Lung (tissue), 12 donors: Measurements from ENCODE around the gene SCNN1B. TPM values are rescaled to one million over a fixed set of nuclear protein-coding genes. Genes with fewer than 3 reads are reported as not detected.

ENCODE experiments used
- ATAC-seq: fragments of 200-7000 bp; cut with Tn5 transposase; one replicate; pipeline ENCODE4 v1.9.1; 2020; ENCODE audit warnings: moderate number of reproducible peaks; ENCODE audit not compliant: insufficient read depth, low FRiP score
- DNase-seq, 3 donors: peaks; one replicate each; pipeline ENCODE4 v3.0.0-alpha.2; 2013 to 2017
- H3K27ac ChIP-seq, 2 donors: one replicate each; pipeline ENCODE4 v1.5.1; 2013; ENCODE audit warnings: mild to moderate bottlenecking in 2 of 2, moderate library complexity in 2 of 2, control low read depth in 1 of 2, inconsistent platforms in 1 of 2, low read depth in 1 of 2, low read length in 1 of 2
- H3K27me3 ChIP-seq, 3 donors: one replicate each; pipeline ENCODE4 v1.5.1; 2013; ENCODE audit warnings: low read length in 2 of 3; ENCODE audit not compliant: control insufficient read depth in 3 of 3, insufficient read depth in 3 of 3
- H3K36me3 ChIP-seq, 4 donors: one replicate each; pipeline ENCODE4 v1.5.1; 2013; ENCODE audit warnings: low read length in 4 of 4, mild to moderate bottlenecking in 1 of 4, moderate library complexity in 1 of 4; ENCODE audit not compliant: control insufficient read depth in 4 of 4, insufficient read depth in 4 of 4
- H3K4me1 ChIP-seq, 5 donors: one replicate each; pipeline ENCODE4 v1.5.1; 2013; ENCODE audit warnings: low read length in 5 of 5, mild to moderate bottlenecking in 2 of 5, moderate library complexity in 1 of 5; ENCODE audit not compliant: control insufficient read depth in 5 of 5, insufficient read depth in 5 of 5
- H3K4me3 ChIP-seq: one replicate; pipeline ENCODE4 v1.5.1; 2013; ENCODE audit warnings: mild to moderate bottlenecking, control low read depth, moderate library complexity
- H3K9ac ChIP-seq, 2 donors: one replicate each; pipeline ENCODE4 v1.5.1; 2013; ENCODE audit warnings: low read length in 2 of 2, control low read depth in 1 of 2; ENCODE audit not compliant: insufficient read depth in 1 of 2
- H3K9me3 ChIP-seq, 4 donors: one replicate each; pipeline ENCODE4 v1.5.1; 2013; ENCODE audit warnings: low read length in 3 of 4, mild to moderate bottlenecking in 1 of 4, moderate library complexity in 1 of 4; ENCODE audit not compliant: control insufficient read depth in 4 of 4, insufficient read depth in 3 of 4
- CTCF ChIP-seq: IDR thresholded peaks from 2 replicates; pipeline ENCODE4 v1.5.1; 2012; ENCODE audit warnings: mild to moderate bottlenecking; ENCODE audit errors: control extremely low read depth, extremely low read depth
- WGBS, 2 donors: extraction: QIAGEN DNeasy Blood & Tissue Kit; methylation state at CpG; one replicate each; pipeline ENCODE4 v1.1.7; 2013; 5-methylcytosine and 5-hydroxymethylcytosine counted together
- polyA plus RNA-seq, 2 donors: library from polyadenylated mRNA; stranded (reverse); fragments of 200-250 nt; gene quantifications; one replicate each; pipeline ENCODE4 v1.2.1, GENCODE V29; 2013
- total RNA-seq, 2 donors: library from RNA; depleted of rRNA in 1 of 2; stranded (reverse); fragments of >200 nt in 1 of 2; gene quantifications; one replicate each; pipeline ENCODE4 v1.2.1, GENCODE V29; 2014 to 2021
- donor health status: control.
- donor health status: control.
- donor health status: Bipolar disorder and iron deficiency.
- donor health status: healthy.
- donor health status: DM: yes; HTN: yes; CAD: no.

SCNN1B gene
- total and polyA plus RNA-seq, 4 donors, result 16.4 to 58.7 (median 41.3) TPM

GRCh38 chr16:23416816-23417215 is 114.7 kb downstream of the SCNN1B start:
- Histone ChIP-seq H3K4me3 (no peak overlapping the region), H3K9ac (no peak overlapping the region), H3K27ac (no peak overlapping the region), H3K4me1 (no peaks in the 10 kb centered on the region), H3K9me3 (no peaks in the 10 kb centered on the region), H3K27me3 (no peaks in the 10 kb centered on the region), H3K36me3 (peaks cover 22 to 51% (median 30%) of the 10 kb centered on the region in 4 donors)
- no peak for TF ChIP-seq CTCF
- 92 to 94% methylated on average over 7 of the region's 7 CpGs for WGBS, 2 donors
- no peak for DNase-seq
- ATAC-seq, result no peak

GRCh38 chr16:23420011-23420410 is 117.9 kb downstream of the SCNN1B start:
- no peak for DNase-seq
- no peak for TF ChIP-seq CTCF
- no peak for ATAC-seq
- Histone ChIP-seq H3K36me3 (peaks cover 12 to 43% (median 21%) of the 10 kb centered on the region in 4 donors), H3K9me3 (no peaks in the 10 kb centered on the region), H3K27me3 (no peaks in the 10 kb centered on the region), H3K9ac (no peak overlapping the region), H3K4me1 (peaks cover 0 to 5% (median 0%) of the 10 kb centered on the region in 5 donors), H3K27ac (no peak overlapping the region), H3K4me3 (no peak overlapping the region)
- 91 to 98% methylated on average over 5 of the region's 5 CpGs for WGBS, 2 donors

GRCh38 chr16:23423496-23424049 is 121.5 kb downstream of the SCNN1B start:
- no peak for TF ChIP-seq CTCF
- no peaks in the 10 kb centered on the region for H3K27me3 ChIP-seq

More at GRCh38 chr16:23423496-23424049, 121.5 kb downstream of the SCNN1B start:
- 28 to 53% methylated on average over 11 of the region's 11 CpGs for WGBS, 2 donors
- H3K4me3 ChIP-seq, result no peak overlapping the region
- H3K9ac ChIP-seq, result no peak overlapping the region
- H3K9me3 ChIP-seq, result no peaks in the 10 kb centered on the region
- ATAC-seq (peak; percentile 83), DNase-seq (peak in 2 of 3 donors; percentile 26 to 65)
- peaks cover 0 to 16% (median 6%) of the 10 kb centered on the region in 4 donors for H3K36me3 ChIP-seq
- peaks cover 0 to 5% (median 0%) of the 10 kb centered on the region in 5 donors for H3K4me1 ChIP-seq
- peak overlapping the region; percentile 80 to 89 for H3K27ac ChIP-seq
